Small intestine (tissue), 7 donors: Measurements from ENCODE around the gene TBC1D14. TPM values are rescaled to one million over a fixed set of nuclear protein-coding genes. Genes with fewer than 3 reads are reported as not detected.

Experiments used
- DNase-seq, 2 donors: peaks; one replicate each; pipeline versions ENCODE4 v3.0.0 to v3.0.0-alpha.2; 2013
- FAIRE-seq: peaks from 2 replicates; lab custom pipeline; 2012; peaks lifted over from hg19 to GRCh38; lab: Jason Lieb, UNC
- H3K27ac ChIP-seq, 3 donors: one replicate each; pipeline ENCODE4 v1.5.1; 2013; ENCODE audit warnings: low read length in 2 of 3, mild to moderate bottlenecking in 2 of 3, control low read depth in 1 of 3, inconsistent platforms in 1 of 3, low read depth in 1 of 3, moderate library complexity in 1 of 3
- H3K27me3 ChIP-seq, 3 donors: one replicate each; pipeline ENCODE4 v1.6.1; 2013; ENCODE audit warnings: low read length in 3 of 3, inconsistent platforms in 1 of 3; ENCODE audit not compliant: control insufficient read depth in 3 of 3, insufficient read depth in 3 of 3
- H3K36me3 ChIP-seq, 3 donors: one replicate each; pipeline ENCODE4 v1.6.1; 2013; ENCODE audit warnings: low read length in 3 of 3, inconsistent platforms in 1 of 3, low read depth in 1 of 3, mild to moderate bottlenecking in 1 of 3, moderate library complexity in 1 of 3; ENCODE audit not compliant: control insufficient read depth in 3 of 3, insufficient read depth in 2 of 3
- H3K4me1 ChIP-seq, 3 donors: one replicate each; pipeline ENCODE4 v1.6.1; 2013; ENCODE audit warnings: low read length in 2 of 3, inconsistent platforms in 1 of 3, low read depth in 1 of 3, mild to moderate bottlenecking in 1 of 3, moderate library complexity in 1 of 3; ENCODE audit not compliant: control insufficient read depth in 3 of 3, insufficient read depth in 2 of 3
- H3K4me3 ChIP-seq, 3 donors: one replicate each; pipeline ENCODE4 v1.5.1; 2013; ENCODE audit warnings: low read length in 3 of 3, control low read depth in 1 of 3, inconsistent platforms in 1 of 3, low read depth in 1 of 3, mild to moderate bottlenecking in 1 of 3, moderate library complexity in 1 of 3
- H3K9me3 ChIP-seq, 2 donors: one replicate each; pipeline ENCODE4 v1.6.1; 2013; ENCODE audit warnings: low read depth in 1 of 2, low read length in 1 of 2; ENCODE audit not compliant: control insufficient read depth in 2 of 2, insufficient read depth in 1 of 2
- WGBS, 3 donors: extraction: QIAGEN DNeasy Blood & Tissue Kit; methylation state at CpG; one replicate each; pipeline ENCODE4 v1.1.7; 2013; 5-methylcytosine and 5-hydroxymethylcytosine counted together
- polyA plus RNA-seq, 4 donors: library from polyadenylated mRNA; stranded (reverse) in 3 of 4; unstranded in 1 of 4; fragments of 200-250 nt in 3 of 4; fragments of 120-200 nt in 1 of 4; gene quantifications; one replicate each; pipeline versions ENCODE4 v1.2.1 to v1.2.3, GENCODE V29; 2013
- donor health status: healthy with polysubstance abuse.
- donor health status: control.
- donor health status: control.
- donor health status: Bipolar disorder and iron deficiency.
- donor health status: healthy.

TBC1D14 gene
- polyA plus RNA-seq, 4 donors = 16.8 to 57.8 (median 25.2) TPM

GRCh38 chr4:6945052-6945409, 35.4 kb downstream of the TBC1D14 start:
- DNase-seq (no peak), FAIRE-seq (no peak)
- 90 to 98% (median 97%) methylated on average over 2 of the region's 2 CpGs for WGBS, 3 donors
- no peaks in the 10 kb centered on the region for H3K27me3 ChIP-seq
- H3K36me3 ChIP-seq = peaks cover 0 to 33% (median 0%) of the 10 kb centered on the region in 3 donors
- peaks cover 7 to 69% (median 18%) of the 10 kb centered on the region in 3 donors for H3K4me1 ChIP-seq
- H3K4me3 ChIP-seq = no peak overlapping the region
- no peaks in the 10 kb centered on the region for H3K9me3 ChIP-seq
- peak overlapping the region; percentile 2 to 86 (median 85) for H3K27ac ChIP-seq

GRCh38 chr4:6946497-6946896, 36.9 kb downstream of the TBC1D14 start:
- peak overlapping the region in 1 of 3 donors; percentile 11 for H3K27ac ChIP-seq
- 94 to 95% (median 94%) methylated on average over 7 of the region's 7 CpGs for WGBS, 3 donors

GRCh38 chr4:6948134-6948460, 38.5 kb downstream of the TBC1D14 start:
- no peak overlapping the region for H3K4me3 ChIP-seq
- FAIRE-seq (no peak), DNase-seq (no peak)
- WGBS, 3 donors = 44 to 69% (median 54%) methylated on average over 3 of the region's 3 CpGs
- H3K9me3 ChIP-seq = no peaks in the 10 kb centered on the region
- no peaks in the 10 kb centered on the region for H3K27me3 ChIP-seq
- H3K36me3 ChIP-seq = peaks cover 0 to 30% (median 0%) of the 10 kb centered on the region in 3 donors
- peaks cover 6 to 40% (median 11%) of the 10 kb centered on the region in 3 donors for H3K4me1 ChIP-seq
- peak overlapping the region; percentile 64 to 84 (median 76) for H3K27ac ChIP-seq

More at GRCh38 chr4:6946497-6946896, 36.9 kb downstream of the TBC1D14 start:
- Histone ChIP-seq H3K4me1 (peaks cover 7 to 55% (median 10%) of the 10 kb centered on the region in 3 donors), H3K9me3 (no peaks in the 10 kb centered on the region), H3K27me3 (no peaks in the 10 kb centered on the region), H3K36me3 (peaks cover 0 to 30% (median 0%) of the 10 kb centered on the region in 3 donors), H3K4me3 (no peak overlapping the region)
- DNase-seq (no peak), FAIRE-seq (no peak)

GRCh38 chr4:6951880-6952381, 42.3 kb downstream of the TBC1D14 start:
- WGBS, 3 donors = 79% methylated on average over 13 of the region's 13 CpGs
- no peak for FAIRE-seq

GRCh38 chr4:6953751-6954380, 44.2 kb downstream of the TBC1D14 start:
- Histone ChIP-seq H3K27ac (peak overlapping the region in 2 of 3 donors; percentile 39 to 51), H3K36me3 (peaks cover 0 to 22% (median 0%) of the 10 kb centered on the region in 3 donors), H3K27me3 (no peaks in the 10 kb centered on the region), H3K4me3 (no peak overlapping the region), H3K9me3 (peaks cover 0 to 7% of the 10 kb centered on the region in 2 donors), H3K4me1 (peaks cover 2 to 22% (median 5%) of the 10 kb centered on the region in 3 donors)
- 30 to 55% (median 39%) methylated on average over 32 to 35 of the region's 35 CpGs for WGBS, 3 donors
- peak; percentile 67 to 87 for DNase-seq
- no peak for FAIRE-seq

More at GRCh38 chr4:6951880-6952381, 42.3 kb downstream of the TBC1D14 start:
- peaks cover 4 to 35% (median 5%) of the 10 kb centered on the region in 3 donors for H3K4me1 ChIP-seq
- no peaks in the 10 kb centered on the region for H3K27me3 ChIP-seq
- peaks cover 0 to 7% of the 10 kb centered on the region in 2 donors for H3K9me3 ChIP-seq
- no peak for DNase-seq
- H3K27ac ChIP-seq = no peak overlapping the region
- H3K36me3 ChIP-seq = peaks cover 0 to 15% (median 0%) of the 10 kb centered on the region in 3 donors
- H3K4me3 ChIP-seq = no peak overlapping the region

- WGBS, 3 donors = 70 to 82% (median 78%) methylated on average over 17 of the region's 17 CpGs
- Histone ChIP-seq H3K27me3 (no peaks in the 10 kb centered on the region), H3K27ac (peak overlapping the region in 1 of 3 donors; percentile 49), H3K36me3 (peaks cover 0 to 25% (median 0%) of the 10 kb centered on the region in 3 donors), H3K4me3 (no peak overlapping the region), H3K4me1 (peaks cover 2 to 22% (median 5%) of the 10 kb centered on the region in 3 donors), H3K9me3 (peaks cover 0 to 7% of the 10 kb centered on the region in 2 donors)
- DNase-seq = peak in 1 of 2 donors; percentile 67
- no peak for FAIRE-seq
Measured at GRCh38 chr4:6955261-6955911, 45.8 kb downstream of the TBC1D14 start.

GRCh38 chr4:6956087-6956433, 46.4 kb downstream of the TBC1D14 start:
- no peaks in the 10 kb centered on the region for H3K27me3 ChIP-seq
- no peak overlapping the region for H3K4me3 ChIP-seq
- peaks cover 0 to 28% (median 0%) of the 10 kb centered on the region in 3 donors for H3K36me3 ChIP-seq
- WGBS, 3 donors = 93 to 97% (median 96%) methylated on average over 6 of the region's 6 CpGs
- peaks cover 2 to 22% (median 5%) of the 10 kb centered on the region in 3 donors for H3K4me1 ChIP-seq
- H3K9me3 ChIP-seq = peaks cover 0 to 7% of the 10 kb centered on the region in 2 donors
- FAIRE-seq (no peak), DNase-seq (no peak)
- H3K27ac ChIP-seq = peak overlapping the region in 1 of 3 donors; percentile 49

- no peaks in the 10 kb centered on the region for H3K27me3 ChIP-seq
- H3K4me3 ChIP-seq = no peak overlapping the region
- no peak for FAIRE-seq
- H3K4me1 ChIP-seq = peaks cover 2 to 24% (median 5%) of the 10 kb centered on the region in 3 donors
- peaks cover 0 to 7% of the 10 kb centered on the region in 2 donors for H3K9me3 ChIP-seq
- WGBS, 3 donors = 86 to 91% (median 87%) methylated on average over 24 of the region's 24 CpGs
- H3K36me3 ChIP-seq = peaks cover 0 to 33% (median 0%) of the 10 kb centered on the region in 3 donors
- DNase-seq = no peak
- peak overlapping the region in 1 of 3 donors; percentile 29 for H3K27ac ChIP-seq
Measured at GRCh38 chr4:6956434-6957147, 47.0 kb downstream of the TBC1D14 start.
